Smooth muscle cell (in vitro differentiated cells): Measurements from ENCODE around the gene ZNF608. TPM values are rescaled to one million over a fixed set of nuclear protein-coding genes. Genes with fewer than 3 reads are reported as not detected.

Experiments
- DNase-seq: peaks from one replicate; lab custom pipeline; 2025; ENCODE audit not compliant: unreplicated experiment; lab: John Stamatoyannopoulos, UW
- H2AFZ ChIP-seq: fragments of 200-600 bp; sonication (generic); 2 replicates; pipeline ENCODE4 v1.6.0; 2016; ENCODE audit warnings: antibody characterized with exemption, low read depth, mild to moderate bottlenecking
- H3F3A ChIP-seq: fragments of 200-600 bp; sonication (generic); 2 replicates; pipeline ENCODE4 v1.6.0; 2017; ENCODE audit warnings: antibody characterized with exemption, low read depth
- H3K27ac ChIP-seq: fragments of 200-600 bp; sonication (generic); 2 replicates; pipeline ENCODE4 v1.5.1; 2016; ENCODE audit warnings: low read depth, mild to moderate bottlenecking
- H3K27me3 ChIP-seq: fragments of 200-600 bp; sonication (generic); 2 replicates; pipeline ENCODE4 v1.6.1; 2016; ENCODE audit warnings: low read depth, mild to moderate bottlenecking
- H3K36me3 ChIP-seq: fragments of 200-600 bp; sonication (generic); 2 replicates; pipeline ENCODE4 v1.5.1; 2016; ENCODE audit warnings: low read depth
- H3K4me1 ChIP-seq: fragments of 200-600 bp; sonication (generic); 2 replicates; pipeline ENCODE4 v1.5.1; 2016; ENCODE audit warnings: low read depth
- H3K4me2 ChIP-seq: fragments of 200-600 bp; sonication (generic); 2 replicates; pipeline ENCODE4 v1.6.0; 2016; ENCODE audit warnings: mild to moderate bottlenecking
- H3K4me3 ChIP-seq: fragments of 200-600 bp; sonication (generic); 2 replicates; pipeline ENCODE4 v1.5.1; 2016; ENCODE audit warnings: mild to moderate bottlenecking
- H3K79me2 ChIP-seq: fragments of 200-600 bp; sonication (generic); 2 replicates; pipeline ENCODE4 v1.6.0; 2016; ENCODE audit warnings: low read depth, mild to moderate bottlenecking
- H3K9ac ChIP-seq: fragments of 200-600 bp; sonication (generic); 2 replicates; pipeline ENCODE4 v1.6.0; 2016; ENCODE audit warnings: low read depth
- H3K9me3 ChIP-seq: fragments of 200-600 bp; sonication (generic); replicated peaks from 2 replicates; pipeline ENCODE4 v1.5.1; 2016; ENCODE audit warnings: low read depth
- H4K20me1 ChIP-seq: fragments of 200-600 bp; sonication (generic); 2 replicates; pipeline ENCODE4 v1.6.0; 2016; ENCODE audit warnings: low read depth
- CTCF ChIP-seq: fragments of 200-600 bp; sonication (generic); IDR thresholded peaks from 2 replicates; pipeline ENCODE4 v1.5.1; 2017; ENCODE audit warnings: borderline replicate concordance, mild to moderate bottlenecking, antibody characterized with exemption; ENCODE audit not compliant: insufficient read depth, poor library complexity, severe bottlenecking
- WGBS: methylation state at CpG from one replicate; pipeline ENCODE4 v1.1.7; 2016; ENCODE audit warnings: low lambda C conversion rate; 5-methylcytosine and 5-hydroxymethylcytosine counted together
- polyA plus RNA-seq: library from polyadenylated mRNA; unstranded; fragments of >200 nt; fragmentation: Nextera tagmentation; extraction: Ambion mirVana; gene quantifications from 2 replicates; pipeline ENCODE4 v1.2.1, GENCODE V29; 2016
- total RNA-seq: library from RNA; depleted of rRNA; stranded (reverse); fragments of >200 nt; gene quantifications from 2 replicates; pipeline ENCODE4 v1.2.3, GENCODE V29; 2014

Gene ZNF608
- total and polyA plus RNA-seq, 2 experiments from 2014 or later: 15.4 to 33.1 TPM

GRCh38 chr5:124729720-124730359 is 16.6 kb downstream of the ZNF608 start:
- Histone ChIP-seq H3K27ac (peak overlapping the region; percentile 1), H3F3A (peaks cover 3% of the 10 kb centered on the region), H3K4me3 (no peak overlapping the region), H3K4me2 (peak overlapping the region; percentile 42), H2AFZ (no peak overlapping the region), H3K36me3 (no peaks in the 10 kb centered on the region), H3K4me1 (peaks cover 55% of the 10 kb centered on the region), H3K9ac (no peak overlapping the region), H3K9me3 (no peaks in the 10 kb centered on the region), H3K79me2 (peaks cover 88% of the 10 kb centered on the region), H3K27me3 (no peaks in the 10 kb centered on the region), H4K20me1 (peaks cover 96% of the 10 kb centered on the region)
- WGBS: 12% methylated on average over 1 of the region's 1 CpG
- TF ChIP-seq CTCF: no peak
- DNase-seq: no peak

GRCh38 chr5:124728968-124729332 is 17.5 kb downstream of the ZNF608 start:
- H4K20me1 ChIP-seq: peaks cover 96% of the 10 kb centered on the region
- H3K27me3 ChIP-seq: no peaks in the 10 kb centered on the region
- H3K79me2 ChIP-seq: peaks cover 88% of the 10 kb centered on the region
- peak overlapping the region; percentile 24 for H3K4me2 ChIP-seq
- DNase-seq: no peak
- no peak overlapping the region for H3K9ac ChIP-seq
- no peak for TF ChIP-seq CTCF
- no peaks in the 10 kb centered on the region for H3K9me3 ChIP-seq
- WGBS: 80% methylated on average over 5 of the region's 5 CpGs
- no peak overlapping the region for H2AFZ ChIP-seq
- H3K4me3 ChIP-seq: no peak overlapping the region
- H3K36me3 ChIP-seq: no peaks in the 10 kb centered on the region
- peaks cover 46% of the 10 kb centered on the region for H3K4me1 ChIP-seq
- H3F3A ChIP-seq: peaks cover under 1% of the 10 kb centered on the region
- no peak overlapping the region for H3K27ac ChIP-seq

GRCh38 chr5:124728331-124728967 is 18.0 kb downstream of the ZNF608 start:
- TF ChIP-seq CTCF: no peak
- H2AFZ ChIP-seq: no peak overlapping the region
- peaks cover 95% of the 10 kb centered on the region for H4K20me1 ChIP-seq
- no peak overlapping the region for H3K9ac ChIP-seq
- DNase-seq: no peak
- no peaks in the 10 kb centered on the region for H3K27me3 ChIP-seq
- no peaks in the 10 kb centered on the region for H3K9me3 ChIP-seq
- no peaks in the 10 kb centered on the region for H3F3A ChIP-seq
- H3K36me3 ChIP-seq: no peaks in the 10 kb centered on the region
- H3K4me3 ChIP-seq: no peak overlapping the region
- H3K4me1 ChIP-seq: peaks cover 45% of the 10 kb centered on the region
- 96% methylated on average over 5 of the region's 5 CpGs for WGBS
- H3K4me2 ChIP-seq: peak overlapping the region; percentile 24
- peaks cover 88% of the 10 kb centered on the region for H3K79me2 ChIP-seq
- H3K27ac ChIP-seq: no peak overlapping the region
